ENCODE data around the gene CHD6.

CHD6 gene

DNA sequence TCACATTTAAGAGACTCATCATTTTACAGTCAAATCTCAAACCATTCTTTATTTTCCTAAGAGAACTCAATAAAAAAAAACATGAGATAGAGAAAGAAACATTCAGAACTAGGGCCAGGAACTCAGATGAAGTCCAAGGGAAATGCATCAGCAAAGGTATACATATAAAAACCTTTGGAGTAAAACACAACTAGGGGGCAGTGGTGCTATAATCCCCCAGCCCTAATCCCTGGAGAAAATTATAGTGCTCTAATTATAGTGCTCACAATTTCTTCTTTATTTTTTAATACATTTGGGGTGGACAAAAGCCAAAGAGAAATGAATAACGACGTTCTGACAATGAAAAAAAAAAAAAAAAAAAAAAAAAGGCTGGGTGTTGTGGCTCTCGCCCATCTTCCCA is 151.0 kb downstream of the CHD6 start:
- no peak for DNase-seq (ENCODE audit: low spot score)

GRCh38 chr20:41463567-41463966 is 154.6 kb downstream of the CHD6 start:
- no peak for DNase-seq (ENCODE audit: low spot score)

- DNase-seq (ENCODE audit: low spot score), result no peak
These were observed 155.6 kb downstream of the CHD6 start for GRCh38 chr20:41462372-41463161.

DNA sequence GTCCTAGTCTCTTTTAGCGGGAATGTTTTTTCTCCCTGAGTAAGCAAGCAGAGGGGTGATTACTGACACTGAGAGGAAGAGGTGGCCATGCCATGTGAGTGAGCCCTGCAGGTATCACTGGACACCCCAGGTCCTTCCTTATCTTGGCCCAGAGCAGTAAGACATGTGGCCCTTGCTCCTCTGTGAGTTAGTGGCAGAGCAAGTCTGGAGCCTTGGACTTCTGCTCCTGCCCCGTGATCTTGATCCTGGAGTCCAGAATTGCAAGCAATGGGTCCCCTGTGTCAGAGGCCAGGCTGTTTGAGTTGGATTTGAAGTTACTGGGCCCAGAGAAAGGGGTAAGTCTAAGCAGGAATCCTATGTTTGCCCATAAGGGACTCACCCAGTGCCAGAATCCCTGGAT is 159.4 kb downstream of the CHD6 start:
- no peak for DNase-seq (ENCODE audit: low spot score)

DNA sequence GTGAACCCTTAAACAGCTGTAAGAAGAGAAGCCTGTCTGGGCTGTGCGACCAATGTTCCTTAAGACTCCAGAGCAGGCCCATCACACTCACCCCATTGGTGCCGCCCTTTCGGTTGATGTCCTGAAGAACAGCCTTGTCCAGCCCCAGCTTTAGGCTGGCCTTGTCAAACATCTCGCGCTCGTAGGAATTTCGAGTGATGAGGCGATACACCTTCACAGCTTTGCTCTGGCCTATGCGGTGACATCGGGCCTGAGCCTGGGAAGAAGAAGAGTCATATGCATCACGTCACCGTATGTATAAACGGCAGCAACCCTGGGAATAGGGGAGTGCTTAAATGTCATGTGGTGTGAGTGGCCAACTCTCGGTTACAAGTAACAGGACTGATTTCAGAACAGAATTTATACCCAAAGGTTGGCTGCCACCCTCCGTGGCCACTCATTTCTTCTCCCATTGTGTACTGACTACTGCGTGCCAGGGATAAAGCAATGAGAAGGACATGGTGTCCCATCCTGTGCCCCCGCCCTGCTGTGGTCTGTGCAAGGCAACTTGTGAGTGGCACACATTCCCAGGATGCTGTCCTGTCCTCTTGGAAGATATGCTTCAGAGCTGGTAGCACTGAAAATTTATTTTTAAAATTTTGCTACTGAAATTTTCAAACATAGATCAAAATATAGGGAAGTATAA is 160.9 kb downstream of the CHD6 start:
- no peak for DNase-seq (ENCODE audit: low spot score)

DNA sequence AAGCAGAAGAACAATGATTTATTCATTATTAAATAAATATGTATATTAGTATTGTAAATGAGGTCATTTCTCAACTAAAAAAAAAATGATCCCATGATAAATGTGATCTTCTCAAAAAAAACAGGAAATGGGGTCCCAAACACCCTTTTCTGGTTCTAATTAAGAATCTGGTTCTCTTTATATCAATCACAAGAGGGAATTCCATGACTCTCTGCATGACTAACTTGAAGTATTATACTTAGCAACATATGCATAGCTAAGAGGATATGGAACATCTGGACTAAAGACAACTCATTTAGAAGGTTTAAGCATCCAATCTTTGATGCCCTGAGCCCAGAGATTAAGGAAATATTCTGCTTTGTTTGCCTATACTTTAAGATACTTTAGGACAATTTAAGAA is 161.8 kb downstream of the CHD6 start:
- DNase-seq (ENCODE audit: low spot score), result peak; percentile 33

DNA sequence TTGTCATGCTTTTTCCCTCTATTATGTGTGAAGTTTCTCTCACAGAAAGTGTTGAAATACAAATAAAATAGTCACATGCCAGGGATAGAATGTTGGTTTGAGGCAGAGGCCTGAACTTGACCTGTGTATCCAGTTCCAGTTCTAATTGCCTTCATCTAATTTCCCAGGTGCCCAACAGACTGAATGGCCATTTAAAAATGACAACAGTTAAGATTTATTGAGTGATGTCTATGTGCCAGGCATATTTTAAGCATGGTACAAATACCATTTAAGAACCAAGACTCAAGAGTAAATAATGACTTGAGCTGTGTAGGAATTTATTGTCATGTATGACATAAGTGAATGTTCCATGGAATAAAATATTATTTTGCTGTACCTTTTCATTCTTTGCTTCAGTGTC is 163.9 kb downstream of the CHD6 start:
- DNase-seq (ENCODE audit: low spot score), result no peak

GRCh38 chr20:41453010-41453950 is 164.9 kb downstream of the CHD6 start:
- DNase-seq (ENCODE audit: low spot score), result no peak

GRCh38 chr20:41452226-41452625 is 166.0 kb downstream of the CHD6 start:
- DNase-seq (ENCODE audit: low spot score), result no peak

DNA sequence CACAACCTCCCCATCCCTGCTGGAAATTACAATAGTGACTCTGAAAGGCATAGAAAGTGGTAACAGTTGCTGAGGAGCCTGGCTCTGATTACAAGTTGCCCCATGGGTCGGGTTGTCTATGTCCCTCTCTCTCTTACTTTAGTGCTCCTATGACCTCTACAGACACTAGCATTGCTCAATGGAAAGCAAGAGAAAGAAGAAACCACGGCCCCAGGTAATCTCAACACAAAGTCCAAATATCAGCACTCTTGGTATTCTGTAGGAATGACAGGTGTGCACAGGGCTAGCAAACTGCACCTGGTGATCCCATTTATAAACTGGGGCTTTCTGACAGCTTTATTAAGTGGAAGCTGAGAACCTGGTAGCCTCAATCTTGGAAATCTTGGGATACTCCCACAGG is 171.2 kb downstream of the CHD6 start:
- no peak for DNase-seq (ENCODE audit: low spot score)

DNA sequence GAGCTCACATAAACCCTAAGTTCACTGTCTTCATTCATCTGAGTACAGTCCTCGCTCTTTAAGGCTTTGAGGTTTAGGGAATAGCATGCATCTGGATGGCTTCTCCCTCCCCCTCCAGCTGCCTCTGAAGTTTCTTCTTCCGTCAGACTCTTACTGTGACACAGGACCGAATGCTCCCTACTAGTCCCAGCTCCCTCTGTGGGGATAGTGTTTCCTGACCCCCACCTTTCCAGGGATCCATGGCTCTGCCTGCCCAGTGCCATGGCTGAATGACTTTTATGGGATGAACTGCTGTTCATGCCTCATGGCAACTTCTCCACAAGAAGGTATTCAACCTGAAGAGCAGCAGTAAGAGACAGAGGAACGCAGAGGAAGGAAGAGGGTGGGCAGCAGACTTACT is 171.7 kb downstream of the CHD6 start:
- no peak for DNase-seq (ENCODE audit: low spot score)

DNA sequence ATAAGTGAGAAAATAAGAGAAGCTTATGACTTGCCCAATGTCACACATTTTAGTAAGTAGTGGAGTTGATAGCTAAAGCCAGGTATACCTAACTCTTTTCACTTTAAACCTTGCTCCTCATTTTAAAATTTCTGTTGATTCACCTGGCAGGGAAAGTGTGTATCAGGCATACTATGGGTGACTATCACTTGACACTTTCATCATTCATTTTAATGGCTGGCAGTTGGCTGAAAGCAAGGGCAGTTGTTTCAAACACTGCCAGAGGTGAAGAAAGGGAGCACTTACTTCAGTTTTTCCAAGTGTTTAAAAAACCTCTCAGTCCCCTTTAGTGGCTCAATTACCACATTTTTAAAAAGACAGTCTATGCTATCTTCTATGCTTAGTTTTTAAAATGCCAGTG is 173.4 kb downstream of the CHD6 start:
- no peak for DNase-seq (ENCODE audit: low spot score)

- DNase-seq (ENCODE audit: low spot score), result no peak
These were observed 174.5 kb downstream of the CHD6 start for GRCh38 chr20:41443691-41444090.

- DNase-seq (ENCODE audit: low spot score), result no peak
These were observed 177.3 kb downstream of the CHD6 start for GRCh38 chr20:41440882-41441281.

- DNase-seq (ENCODE audit: low spot score), result no peak
These were observed 180.3 kb downstream of the CHD6 start for GRCh38 chr20:41437836-41438235.

DNA sequence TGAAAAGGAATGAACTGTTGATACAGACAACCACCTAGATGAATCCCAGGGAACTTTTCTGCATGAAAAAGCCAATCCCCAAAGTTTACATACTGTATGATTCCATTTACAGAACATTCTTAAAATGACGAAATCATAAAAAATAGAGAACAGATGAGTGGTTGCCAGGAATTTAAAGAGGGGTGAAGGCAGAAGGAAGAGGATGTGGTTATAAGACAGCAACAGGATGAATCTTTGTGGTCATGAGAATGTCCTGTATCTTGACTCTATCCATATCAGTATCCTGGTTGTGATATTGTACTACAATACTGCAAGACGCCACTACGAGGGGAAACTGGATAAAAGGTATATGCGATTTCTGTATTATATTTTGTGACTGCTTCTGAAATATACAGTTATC is 181.5 kb downstream of the CHD6 start:
- DNase-seq (ENCODE audit: low spot score), result peak; percentile 56

DNA sequence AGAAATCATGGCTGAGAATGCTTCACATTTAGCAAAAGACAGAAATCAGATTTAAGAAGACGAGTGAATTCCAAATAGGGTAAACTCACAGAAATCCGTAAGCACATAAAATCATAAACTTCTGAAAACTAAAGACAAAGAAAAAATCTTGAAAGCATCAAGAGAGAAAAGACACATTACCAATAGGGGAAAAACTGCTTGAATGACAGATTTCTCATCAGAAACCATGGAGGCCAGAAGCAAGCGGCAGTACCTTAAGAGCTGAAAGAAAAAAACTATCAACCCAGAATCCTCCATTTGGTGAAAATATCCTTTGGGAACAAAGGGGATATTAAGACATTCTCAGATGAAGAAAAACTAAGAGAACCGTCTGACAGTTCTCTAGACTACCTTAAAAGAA is 185.0 kb downstream of the CHD6 start:
- DNase-seq (ENCODE audit: low spot score), result no peak

DNA sequence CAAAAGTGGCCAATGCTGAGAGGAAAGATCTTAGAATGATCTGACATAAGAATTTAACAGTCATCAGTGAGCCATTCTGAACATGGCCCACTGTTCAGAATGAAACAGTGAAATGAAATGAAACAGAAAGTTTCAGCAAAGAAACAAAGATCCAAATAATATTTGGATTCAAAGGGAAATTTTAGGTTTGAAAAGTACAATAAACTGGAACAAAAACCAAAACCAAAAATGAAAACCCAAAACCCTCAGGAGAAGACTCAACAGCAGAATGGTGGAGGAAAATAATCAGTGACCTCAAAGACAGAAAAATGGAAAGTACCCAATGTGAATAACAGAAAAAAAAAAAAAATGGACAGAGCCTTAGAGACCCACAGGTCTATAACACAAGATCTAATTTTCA is 185.4 kb downstream of the CHD6 start:
- no peak for DNase-seq (ENCODE audit: low spot score)

DNA sequence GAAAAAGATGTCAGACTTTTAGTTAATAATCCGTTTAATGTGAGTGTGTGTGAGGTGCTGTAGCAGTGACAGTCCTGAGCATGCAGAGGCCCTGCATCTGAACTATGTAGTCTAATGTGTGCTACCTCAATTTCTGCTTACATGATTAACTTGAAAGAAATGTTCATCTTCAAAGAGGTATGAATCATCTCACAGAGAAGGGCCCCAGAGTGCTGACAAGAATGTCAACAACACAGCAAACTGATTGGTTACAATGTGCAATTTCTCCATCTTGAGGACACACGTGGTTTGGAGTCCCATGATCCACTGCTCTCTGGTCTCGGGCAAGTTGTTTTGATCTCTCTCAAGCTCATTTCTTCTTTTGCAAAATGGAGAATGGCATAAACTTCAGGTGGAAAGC is 189.9 kb downstream of the CHD6 start:
- DNase-seq (ENCODE audit: low spot score), result peak; percentile 32

DNA sequence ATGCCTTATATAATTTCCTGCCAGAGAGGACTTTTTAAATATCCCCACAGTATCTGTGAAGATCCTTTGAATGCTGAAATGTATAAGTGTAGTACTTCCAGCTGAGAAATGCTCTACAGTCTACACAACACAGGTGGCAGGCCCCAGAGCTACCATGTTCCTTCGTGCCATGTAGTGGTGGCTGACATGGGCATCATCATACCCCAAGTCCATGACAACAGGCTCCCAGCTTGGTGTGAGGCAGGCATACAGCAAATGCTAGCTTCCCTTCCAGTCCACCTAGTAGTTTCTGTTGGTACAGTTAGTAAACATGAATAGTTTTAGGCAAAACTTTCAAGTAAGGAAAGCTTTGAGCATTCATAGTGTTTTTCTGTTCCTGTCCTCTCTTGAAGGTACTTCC is 190.3 kb downstream of the CHD6 start:
- DNase-seq (ENCODE audit: low spot score), result no peak

- DNase-seq (ENCODE audit: low spot score), result no peak
These were observed 191.2 kb downstream of the CHD6 start for GRCh38 chr20:41426976-41427375.

DNA sequence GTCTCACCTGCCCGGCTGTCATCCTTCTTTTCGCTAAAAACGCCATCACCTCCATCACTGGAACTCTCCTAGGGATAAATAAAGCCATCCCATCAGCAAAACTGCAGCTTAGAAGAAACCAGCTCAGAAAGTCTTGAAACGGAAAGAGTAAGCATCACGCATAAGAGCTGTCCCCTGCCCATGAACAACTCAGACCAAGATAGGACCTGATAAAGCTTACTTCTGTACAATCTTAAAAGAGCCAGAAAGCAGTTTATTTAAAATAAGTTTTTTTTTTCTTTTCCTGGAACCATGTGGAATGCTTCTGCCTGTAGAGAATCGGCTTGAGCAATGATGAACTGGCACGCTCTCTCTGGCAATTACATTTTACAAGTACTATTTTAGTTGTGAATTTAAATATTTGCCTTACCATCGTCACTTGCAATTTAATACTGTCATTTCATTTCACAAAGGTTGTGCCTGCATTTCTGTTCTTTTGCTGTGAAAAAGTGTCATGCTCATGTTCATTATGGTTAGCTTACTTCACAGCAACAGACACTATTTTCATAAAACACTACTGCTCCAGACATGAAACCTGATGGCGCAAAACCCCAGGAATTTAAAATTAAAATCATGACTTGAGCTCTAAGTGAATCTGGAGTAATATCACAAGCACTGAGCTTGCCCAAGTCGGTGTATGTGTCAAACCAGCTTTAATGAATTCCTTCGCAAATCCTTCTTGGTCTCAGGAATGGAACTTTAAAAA is 191.9 kb downstream of the CHD6 start:
- no peak for DNase-seq (ENCODE audit: low spot score)
